ENCODE results near the gene ADGB.

- TF ChIP-seq, protein P1, sequence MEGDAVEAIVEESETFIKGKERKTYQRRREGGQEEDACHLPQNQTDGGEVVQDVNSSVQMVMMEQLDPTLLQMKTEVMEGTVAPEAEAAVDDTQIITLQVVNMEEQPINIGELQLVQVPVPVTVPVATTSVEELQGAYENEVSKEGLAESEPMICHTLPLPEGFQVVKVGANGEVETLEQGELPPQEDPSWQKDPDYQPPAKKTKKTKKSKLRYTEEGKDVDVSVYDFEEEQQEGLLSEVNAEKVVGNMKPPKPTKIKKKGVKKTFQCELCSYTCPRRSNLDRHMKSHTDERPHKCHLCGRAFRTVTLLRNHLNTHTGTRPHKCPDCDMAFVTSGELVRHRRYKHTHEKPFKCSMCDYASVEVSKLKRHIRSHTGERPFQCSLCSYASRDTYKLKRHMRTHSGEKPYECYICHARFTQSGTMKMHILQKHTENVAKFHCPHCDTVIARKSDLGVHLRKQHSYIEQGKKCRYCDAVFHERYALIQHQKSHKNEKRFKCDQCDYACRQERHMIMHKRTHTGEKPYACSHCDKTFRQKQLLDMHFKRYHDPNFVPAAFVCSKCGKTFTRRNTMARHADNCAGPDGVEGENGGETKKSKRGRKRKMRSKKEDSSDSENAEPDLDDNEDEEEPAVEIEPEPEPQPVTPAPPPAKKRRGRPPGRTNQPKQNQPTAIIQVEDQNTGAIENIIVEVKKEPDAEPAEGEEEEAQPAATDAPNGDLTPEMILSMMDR (IDR thresholded peaks at IDR 0.05) = no peak
- no peak for TF ChIP-seq ZFX (IDR thresholded peaks at IDR 0.05; ENCODE audit: borderline replicate concordance)
These were observed 196.8 kb downstream of the ADGB start for GRCh38 chr6:146795479-146796133.
